Upper lobe of left lung (tissue), 6 donors: ENCODE measurements around the gene UVSSA. TPM values are rescaled to one million over a fixed set of nuclear protein-coding genes. Genes with fewer than 3 reads are reported as not detected.
"Not testable (repeated sequence)": the region's sequence is repeated elsewhere in the genome, so short reads cannot be mapped to it uniquely, and the experiment has no call there.

Source experiments
- ATAC-seq, 2 donors: fragments of 200-7000 bp; cut with Tn5 transposase; one replicate each; pipeline ENCODE4 v1.9.1; 2022; ENCODE audit warnings: mild to moderate bottlenecking in 2 of 2, moderate library complexity in 2 of 2; ENCODE audit not compliant: low FRiP score in 2 of 2
- DNase-seq, 2 donors: peaks; one replicate each; pipeline ENCODE4 v3.0.0-alpha.2; 2019 to 2020
- H3K27ac ChIP-seq, 4 donors: fragments of 200-600 bp; sonication (generic); one replicate each; pipeline ENCODE4 v1.5.1; 2016 to 2019
- H3K27me3 ChIP-seq, 4 donors: fragments of 200-600 bp; sonication (generic); one replicate each; pipeline ENCODE4 v1.5.1; 2017 to 2019
- H3K36me3 ChIP-seq, 4 donors: fragments of 200-600 bp; sonication (generic); one replicate each; pipeline ENCODE4 v1.5.1; 2016 to 2019
- H3K4me1 ChIP-seq, 4 donors: fragments of 200-600 bp; sonication (generic); one replicate each; pipeline ENCODE4 v1.5.1; 2018 to 2019
- H3K4me3 ChIP-seq, 4 donors: fragments of 200-600 bp; sonication (generic); one replicate each; pipeline ENCODE4 v1.5.1; 2017 to 2019; ENCODE audit warnings: mild to moderate bottlenecking in 2 of 4, moderate library complexity in 1 of 4
- H3K9me3 ChIP-seq, 4 donors: fragments of 200-600 bp; sonication (generic); one replicate each; pipeline ENCODE4 v1.5.1; 2018 to 2019
- EP300 ChIP-seq, 4 donors: sonication (generic); formaldehyde crosslinking; IDR thresholded peaks; one replicate each; pipeline ENCODE4 v1.5.1; 2017; ENCODE audit warnings: antibody characterized with exemption in 4 of 4, control low read depth in 2 of 4
- POLR2A ChIP-seq, 4 donors: fragments of 450-650 bp; IDR thresholded peaks; one replicate each; pipeline ENCODE4 v1.5.1; 2016 to 2017; ENCODE audit warnings: antibody characterized with exemption in 4 of 4, mild to moderate bottlenecking in 2 of 4
- POLR2AphosphoS5 ChIP-seq, 2 donors: sonication (generic); formaldehyde crosslinking; IDR thresholded peaks; one replicate each; pipeline ENCODE4 v1.5.1; 2017; ENCODE audit warnings: antibody characterized with exemption in 2 of 2
- WGBS, 2 donors: methylation state at CpG; one replicate each; pipeline ENCODE4 v1.1.5; 2017 to 2018; 5-methylcytosine and 5-hydroxymethylcytosine counted together
- total RNA-seq, 6 donors: library from RNA; depleted of rRNA in 4 of 6; stranded (reverse); fragments of >200 nt in 4 of 6; gene quantifications; one replicate each; pipeline versions ENCODE4 v1.1.0 to v1.2.1, GENCODE V29; 2016 to 2021
- TF ChIP-seq, protein P1 (sequence below), 6 experiments: fragments of 450-650 bp in 4 of 6; fragments of 200-600 bp in 2 of 6; sonication (generic) in 2 of 6; IDR thresholded peaks; one replicate each; pipeline ENCODE4 v1.5.1; 2016 to 2019; ENCODE audit warnings: antibody characterized with exemption in 6 of 6
- donor health status: DM: no; HTN: no; CAD: no; lungs with moderate emphysema.
- donor health status: DM: no; HTN: yes; CAD: no; lungs with severe emphysema.

The UVSSA gene
- total RNA-seq, 6 donors from 2014 or later: 15.2 to 138 (median 46.5) TPM

DNA sequence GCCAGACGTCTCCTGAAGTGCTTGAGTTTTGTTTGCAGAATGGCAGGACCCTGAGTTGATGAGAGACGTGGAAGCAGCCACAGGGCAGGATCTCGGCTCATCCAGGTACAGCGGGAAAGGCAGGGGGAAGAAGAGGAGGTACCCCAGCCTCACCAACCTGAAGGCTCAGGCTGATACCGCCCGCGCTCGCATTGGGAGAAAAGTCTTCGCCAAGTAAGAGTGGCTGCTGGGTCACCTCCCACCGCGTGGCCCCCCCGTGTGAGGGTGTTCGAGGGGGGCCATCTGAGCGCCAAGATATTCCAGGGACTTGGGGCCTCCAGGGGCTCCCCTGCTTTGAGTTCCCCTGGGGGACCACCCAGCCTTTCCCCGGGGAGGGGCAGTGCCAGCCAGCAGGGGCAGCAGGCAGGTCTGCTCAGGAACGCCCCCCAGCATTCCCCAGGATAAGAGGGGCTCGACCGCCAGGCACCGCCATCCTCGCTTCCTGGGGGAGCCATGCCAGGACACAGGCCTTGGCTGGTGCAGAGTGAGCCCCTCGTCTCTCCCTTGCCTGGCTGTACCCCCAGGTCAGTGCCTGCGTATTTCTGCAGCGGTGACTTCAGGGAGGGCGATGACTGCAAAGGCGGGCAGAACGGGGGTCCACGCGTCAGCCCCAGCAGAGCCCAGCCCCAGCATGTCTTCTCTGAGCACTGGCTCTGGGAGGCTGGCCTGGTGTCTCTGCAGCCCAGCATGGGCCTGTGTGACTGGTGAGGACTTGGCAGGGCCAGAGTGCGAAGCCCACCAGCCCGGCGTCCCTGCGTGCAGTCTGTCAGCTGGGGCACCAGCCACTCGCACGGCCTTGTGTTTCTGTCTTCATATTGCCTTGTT lies 37.0 kb downstream of the UVSSA start:
- Histone ChIP-seq H3K27me3 (no peaks in the 10 kb centered on the region), H3K4me1 (no peaks in the 10 kb centered on the region), H3K4me3 (no peak overlapping the region), H3K9me3 (peaks cover 0 to 8% (median 5%) of the 10 kb centered on the region in 4 donors), H3K36me3 (peaks cover 3 to 63% (median 31%) of the 10 kb centered on the region in 4 donors), H3K27ac (no peak overlapping the region)
- DNase-seq (peak in 1 of 2 donors; percentile 64), ATAC-seq (no peak)
- WGBS, 2 donors: 94 to 98% methylated on average over 8 to 29 of the region's 34 CpGs
- TF ChIP-seq POLR2A (IDR thresholded peaks at IDR 0.05): no peak
- no peak for TF ChIP-seq EP300 (IDR thresholded peaks at IDR 0.05)
- no peak for TF ChIP-seq POLR2AphosphoS5 (IDR thresholded peaks at IDR 0.05)
- TF ChIP-seq, protein P1, sequence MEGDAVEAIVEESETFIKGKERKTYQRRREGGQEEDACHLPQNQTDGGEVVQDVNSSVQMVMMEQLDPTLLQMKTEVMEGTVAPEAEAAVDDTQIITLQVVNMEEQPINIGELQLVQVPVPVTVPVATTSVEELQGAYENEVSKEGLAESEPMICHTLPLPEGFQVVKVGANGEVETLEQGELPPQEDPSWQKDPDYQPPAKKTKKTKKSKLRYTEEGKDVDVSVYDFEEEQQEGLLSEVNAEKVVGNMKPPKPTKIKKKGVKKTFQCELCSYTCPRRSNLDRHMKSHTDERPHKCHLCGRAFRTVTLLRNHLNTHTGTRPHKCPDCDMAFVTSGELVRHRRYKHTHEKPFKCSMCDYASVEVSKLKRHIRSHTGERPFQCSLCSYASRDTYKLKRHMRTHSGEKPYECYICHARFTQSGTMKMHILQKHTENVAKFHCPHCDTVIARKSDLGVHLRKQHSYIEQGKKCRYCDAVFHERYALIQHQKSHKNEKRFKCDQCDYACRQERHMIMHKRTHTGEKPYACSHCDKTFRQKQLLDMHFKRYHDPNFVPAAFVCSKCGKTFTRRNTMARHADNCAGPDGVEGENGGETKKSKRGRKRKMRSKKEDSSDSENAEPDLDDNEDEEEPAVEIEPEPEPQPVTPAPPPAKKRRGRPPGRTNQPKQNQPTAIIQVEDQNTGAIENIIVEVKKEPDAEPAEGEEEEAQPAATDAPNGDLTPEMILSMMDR (IDR thresholded peaks at IDR 0.05): no peak

- no peaks in the 10 kb centered on the region for H3K27me3 ChIP-seq
- TF ChIP-seq POLR2A (IDR thresholded peaks at IDR 0.05) (no peak), EP300 (IDR thresholded peaks at IDR 0.05) (no peak), POLR2AphosphoS5 (IDR thresholded peaks at IDR 0.05) (no peak)
- TF ChIP-seq, protein P1 (IDR thresholded peaks at IDR 0.05): no peak
- WGBS, 2 donors: 97 to 100% methylated on average over 4 to 16 of the region's 16 CpGs
- no peaks in the 10 kb centered on the region for H3K4me1 ChIP-seq
- H3K4me3 ChIP-seq: no peak overlapping the region
- peaks cover 0 to 11% (median 6%) of the 10 kb centered on the region in 4 donors for H3K9me3 ChIP-seq
- H3K27ac ChIP-seq: no peak overlapping the region
- peaks cover 3 to 69% (median 31%) of the 10 kb centered on the region in 4 donors for H3K36me3 ChIP-seq
- DNase-seq (peak in 1 of 2 donors; percentile 64), ATAC-seq (no peak)
Measured at GRCh38 chr4:1384675-1385372, 37.8 kb downstream of the UVSSA start.

GRCh38 chr4:1385373-1386340 lies 38.6 kb downstream of the UVSSA start:
- H3K4me3 ChIP-seq: no peak overlapping the region
- peaks cover 2 to 69% (median 28%) of the 10 kb centered on the region in 4 donors for H3K36me3 ChIP-seq
- TF ChIP-seq, protein P1 (IDR thresholded peaks at IDR 0.05): no peak
- TF ChIP-seq POLR2A (IDR thresholded peaks at IDR 0.05) (no peak), POLR2AphosphoS5 (IDR thresholded peaks at IDR 0.05) (no peak), EP300 (IDR thresholded peaks at IDR 0.05) (no peak)
- H3K27me3 ChIP-seq: no peaks in the 10 kb centered on the region
- H3K4me1 ChIP-seq: no peaks in the 10 kb centered on the region
- 93 to 95% methylated on average over 26 to 43 of the region's 44 CpGs for WGBS, 2 donors
- no peak overlapping the region for H3K27ac ChIP-seq
- peaks cover 0 to 11% (median 6%) of the 10 kb centered on the region in 4 donors for H3K9me3 ChIP-seq
- ATAC-seq (peak in 1 of 2 donors; percentile 7), DNase-seq (peak in 1 of 2 donors; percentile 76)

GRCh38 chr4:1393363-1393762 lies 46.4 kb downstream of the UVSSA start:
- not testable (repeated sequence) for ATAC-seq, H3K27ac ChIP-seq, H3K27me3 ChIP-seq, H3K4me1 ChIP-seq, H3K4me3 ChIP-seq, DNase-seq
- WGBS, 2 donors: 97% methylated on average over 5 of the region's 5 CpGs
- Histone ChIP-seq H3K36me3 (peaks cover 0 to 29% (median 20%) of the 10 kb centered on the region in 4 donors), H3K9me3 (peaks cover 0 to 19% (median 8%) of the 10 kb centered on the region in 4 donors)
